Heart right ventricle (tissue), 16 donors: Measurements from ENCODE around the gene HAUS5. TPM values are rescaled to one million over a fixed set of nuclear protein-coding genes. Genes with fewer than 3 reads are reported as not detected.
A peak's percentile ranks its signal among the peaks of the same experiment; 100 is the strongest.

Source experiments
- ATAC-seq, 8 donors: fragments of 200-7000 bp; cut with Tn5 transposase; one replicate each; pipeline ENCODE4 v1.9.1; 2020; ENCODE audit warnings: mild to moderate bottlenecking in 8 of 8, moderate library complexity in 8 of 8, moderate number of reproducible peaks in 1 of 8
- DNase-seq, 2 donors: peaks; one replicate each; pipeline ENCODE4 v3.0.0-alpha.2; 2020
- H3K27ac ChIP-seq, 10 donors: fragments of 200-600 bp; sonication (generic) in 2 of 10; one replicate each; pipeline versions ENCODE4 v1.5.0 to v1.8.0; 2020 to 2022; ENCODE audit warnings: mild to moderate bottlenecking in 3 of 10
- H3K27me3 ChIP-seq, 7 donors: fragments of 200-600 bp; one replicate each; pipeline ENCODE4 v1.8.0; 2021 to 2022; ENCODE audit warnings: mild to moderate bottlenecking in 2 of 7
- H3K36me3 ChIP-seq, 9 donors: fragments of 200-600 bp; sonication (generic) in 1 of 9; one replicate each; pipeline versions ENCODE4 v1.5.0 to v1.8.0; 2020 to 2022; ENCODE audit warnings: mild to moderate bottlenecking in 2 of 9
- H3K4me1 ChIP-seq, 9 donors: fragments of 200-600 bp; sonication (generic) in 1 of 9; one replicate each; pipeline versions ENCODE4 v1.5.0 to v1.8.0; 2020 to 2022; ENCODE audit warnings: mild to moderate bottlenecking in 4 of 9
- H3K4me3 ChIP-seq, 10 donors: fragments of 200-600 bp; sonication (generic) in 2 of 10; one replicate each; pipeline versions ENCODE4 v1.5.0 to v1.8.0; 2020 to 2022; ENCODE audit warnings: mild to moderate bottlenecking in 7 of 10, moderate library complexity in 2 of 10
- H3K9me3 ChIP-seq, 11 donors: fragments of 200-600 bp in 10 of 11; sonication (generic) in 2 of 11; one replicate each; pipeline versions ENCODE4 v1.5.0 to v1.8.0; 2013 to 2022; ENCODE audit warnings: mild to moderate bottlenecking in 2 of 11, control low read depth in 1 of 11, moderate library complexity in 1 of 11
- WGBS, 2 donors: extraction: QIAGEN DNeasy Blood & Tissue Kit; methylation state at CpG; one replicate each; pipeline ENCODE4 v1.1.7; 2013; ENCODE audit warnings: inconsistent platforms in 1 of 2; 5-methylcytosine and 5-hydroxymethylcytosine counted together
- intact Hi-C, 10 donors: fragments of 100-400 bp; cut with DNase I; formaldehyde crosslinking; loops; one replicate each; pipeline versions ENCODE4 v1.11.1 to v1.14.2; 2022
- polyA plus RNA-seq, 2 donors: library from polyadenylated mRNA; stranded (reverse); fragments of 200-250 nt; gene quantifications; one replicate each; pipeline ENCODE4 v1.2.3, GENCODE V29; 2013
- total RNA-seq, 10 donors: library from RNA; stranded (reverse); fragmentation: NEBNext Ultra II Directional in 3 of 10; extraction: Animal tissue kit (Norgen Biotek cat#: 25700) in 3 of 10; gene quantifications; one replicate each; pipeline versions ENCODE4 v1.2.1 to v1.2.4, GENCODE V29; 2021 to 2023
- TF ChIP-seq, protein P1 (sequence below), 9 donors: fragments of 200-600 bp; sonication (generic) in 2 of 9; IDR thresholded peaks; one replicate each; pipeline versions ENCODE4 v1.5.0 to v1.8.0; 2021 to 2022; ENCODE audit warnings: antibody characterized with exemption in 9 of 9, mild to moderate bottlenecking in 5 of 9, moderate library complexity in 1 of 9
- donor health status: Arrhythmogenic right ventricular cardiomyopathy.
- donor health status: ischemic (EF 13 %, LVEDD 7.1; RV severe dilation, severe dysfunction).
- donor health status: healthy with polysubstance abuse.
- donor health status: DM: no; HTN: yes; CAD: no.
- donor health status: DM: no; HTN: no; CAD: no.
- donor health status: ischemic (EF 25% LVEDD 6.9; RV normal size, moderate dysfunction).
- donor health status: ischemic (EF 25% LVEDD 5.7; RV mildly dilated, moderate dysfunction).
- donor health status: healthy.
- donor health status: DM: yes; HTN: yes; CAD: no.
- donor health status: Ischemic cardiomyopathy.
- donor health status: ischemic (EF 35%, LVEDD 5.7; RV mildly dilated, moderate dysfunction).
- donor health status: nonischemic (EF 11% LVEDD 7.7; RV severe dilation, severe dysfunction).
- donor health status: DM: yes; HTN: yes; CAD: no.
- donor health status: PGD.
- donor health status: ischemic (EF 29% LVEDD 5.4; RV normal size, mild dysfunction).
- donor health status: nonischemic (EF 23%, LVEDD 6.1; RV moderate dilation, normal function).

Gene HAUS5
- total and polyA plus RNA-seq, 12 donors: 3.2 to 14.1 (median 4.8) TPM

DNA sequence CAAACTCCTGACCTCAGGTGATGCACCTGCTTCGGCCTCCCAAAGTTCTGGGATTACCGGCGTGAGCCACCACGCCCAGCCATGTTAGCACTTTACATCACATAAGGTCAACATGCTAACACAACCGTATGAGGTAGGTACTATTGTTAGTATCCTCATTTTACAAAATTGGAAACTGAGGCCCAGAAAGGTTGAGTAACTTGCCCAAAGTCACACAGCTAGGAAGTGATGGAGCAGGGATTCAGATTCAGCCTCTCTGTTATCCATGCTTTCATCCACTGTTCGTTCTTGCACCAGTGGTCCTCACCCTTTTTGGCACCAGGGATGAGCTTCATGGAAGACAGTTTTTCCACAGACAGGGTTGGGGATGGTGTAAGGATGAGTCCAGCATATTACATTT, 44.2 kb downstream of the HAUS5 start:
- Histone ChIP-seq H3K27ac (no peak overlapping the region), H3K4me1 (peaks cover 0 to 1% (median 0%) of the 10 kb centered on the region in 9 donors), H3K27me3 (no peaks in the 10 kb centered on the region), H3K4me3 (no peak overlapping the region), H3K36me3 (peaks cover 0 to 100% (median 63%) of the 10 kb centered on the region in 9 donors), H3K9me3 (no peaks in the 10 kb centered on the region)
- no peak for ATAC-seq
- DNase-seq: no peak
- TF ChIP-seq, protein P1, sequence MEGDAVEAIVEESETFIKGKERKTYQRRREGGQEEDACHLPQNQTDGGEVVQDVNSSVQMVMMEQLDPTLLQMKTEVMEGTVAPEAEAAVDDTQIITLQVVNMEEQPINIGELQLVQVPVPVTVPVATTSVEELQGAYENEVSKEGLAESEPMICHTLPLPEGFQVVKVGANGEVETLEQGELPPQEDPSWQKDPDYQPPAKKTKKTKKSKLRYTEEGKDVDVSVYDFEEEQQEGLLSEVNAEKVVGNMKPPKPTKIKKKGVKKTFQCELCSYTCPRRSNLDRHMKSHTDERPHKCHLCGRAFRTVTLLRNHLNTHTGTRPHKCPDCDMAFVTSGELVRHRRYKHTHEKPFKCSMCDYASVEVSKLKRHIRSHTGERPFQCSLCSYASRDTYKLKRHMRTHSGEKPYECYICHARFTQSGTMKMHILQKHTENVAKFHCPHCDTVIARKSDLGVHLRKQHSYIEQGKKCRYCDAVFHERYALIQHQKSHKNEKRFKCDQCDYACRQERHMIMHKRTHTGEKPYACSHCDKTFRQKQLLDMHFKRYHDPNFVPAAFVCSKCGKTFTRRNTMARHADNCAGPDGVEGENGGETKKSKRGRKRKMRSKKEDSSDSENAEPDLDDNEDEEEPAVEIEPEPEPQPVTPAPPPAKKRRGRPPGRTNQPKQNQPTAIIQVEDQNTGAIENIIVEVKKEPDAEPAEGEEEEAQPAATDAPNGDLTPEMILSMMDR (IDR thresholded peaks at IDR 0.05): no peak
- 95 to 96% methylated on average over 6 of the region's 6 CpGs for WGBS, 2 donors
- intact Hi-C loops: no loop called here

GRCh38 chr19:35657904-35658700, 45.6 kb downstream of the HAUS5 start:
- Histone ChIP-seq H3K27ac (no peak overlapping the region), H3K4me1 (no peaks in the 10 kb centered on the region), H3K4me3 (no peak overlapping the region), H3K27me3 (no peaks in the 10 kb centered on the region), H3K9me3 (no peaks in the 10 kb centered on the region), H3K36me3 (peaks cover 0 to 100% (median 62%) of the 10 kb centered on the region in 9 donors)
- WGBS, 2 donors: 87 to 91% methylated on average over 15 of the region's 15 CpGs
- ATAC-seq (peak in 1 of 8 donors; percentile 43), DNase-seq (no peak)
- intact Hi-C loops: no loop called here
- TF ChIP-seq, protein P1 (IDR thresholded peaks at IDR 0.05): no peak

DNA sequence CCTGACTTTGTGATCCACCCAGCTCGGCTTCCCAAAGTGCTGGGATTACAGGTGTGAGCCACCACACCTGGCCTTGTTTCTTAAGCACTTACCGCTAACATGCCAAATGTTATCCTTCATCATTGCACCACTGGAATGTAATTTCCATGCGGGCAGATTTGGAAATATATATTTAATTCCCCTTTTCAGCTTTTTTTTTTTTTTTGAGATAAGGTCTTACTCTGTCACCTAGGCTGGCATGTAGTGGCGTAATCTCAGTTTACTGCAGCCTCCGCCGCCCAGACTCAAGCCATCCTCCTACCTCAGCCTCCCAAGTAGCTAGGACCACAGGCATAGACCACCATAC, 49.4 kb downstream of the HAUS5 start:
- no peaks in the 10 kb centered on the region for H3K27me3 ChIP-seq
- intact Hi-C loops: no loop called here
- 97 to 99% methylated on average over 6 of the region's 6 CpGs for WGBS, 2 donors
- H3K36me3 ChIP-seq: peaks cover 0 to 91% (median 26%) of the 10 kb centered on the region in 9 donors
- H3K9me3 ChIP-seq: no peaks in the 10 kb centered on the region
- no peak overlapping the region for H3K27ac ChIP-seq
- DNase-seq (no peak), ATAC-seq (no peak)
- no peaks in the 10 kb centered on the region for H3K4me1 ChIP-seq
- TF ChIP-seq, protein P1 (IDR thresholded peaks at IDR 0.05): no peak
- H3K4me3 ChIP-seq: no peak overlapping the region

- intact Hi-C loops: no loop called here
- H3K9me3 ChIP-seq: no peaks in the 10 kb centered on the region
- no peak for DNase-seq
- H3K27me3 ChIP-seq: no peaks in the 10 kb centered on the region
- H3K4me1 ChIP-seq: no peaks in the 10 kb centered on the region
- 83 to 89% methylated on average over 3 of the region's 3 CpGs for WGBS, 2 donors
- H3K36me3 ChIP-seq: peaks cover 0 to 71% (median 7%) of the 10 kb centered on the region in 9 donors
- H3K4me3 ChIP-seq: no peak overlapping the region
- ATAC-seq: no peak
- no peak overlapping the region for H3K27ac ChIP-seq
- TF ChIP-seq, protein P1 (IDR thresholded peaks at IDR 0.05): no peak
Measured at GRCh38 chr19:35663981-35664380, 51.4 kb downstream of the HAUS5 start.
